Measurements from ENCODE around the gene HBE1.

DNA sequence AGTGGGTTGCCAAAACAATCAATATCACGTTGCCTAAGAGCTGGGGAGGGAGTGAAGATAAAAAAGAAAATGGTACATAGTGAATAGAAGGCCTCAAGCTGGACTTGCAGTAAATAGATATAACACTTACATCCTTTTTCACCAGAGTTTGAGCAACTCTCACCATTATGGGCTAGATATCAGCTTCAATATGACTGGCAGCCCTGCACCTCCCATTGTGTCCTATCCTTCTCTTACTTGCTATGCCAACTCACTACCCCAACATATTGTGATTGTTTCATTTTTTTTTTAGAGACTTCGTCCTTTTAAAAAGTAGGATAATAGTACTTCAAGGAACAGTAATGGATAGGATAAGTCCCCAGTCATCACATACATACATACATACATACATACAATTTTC, 27.5 kb downstream of the HBE1 start:
- TF ChIP-seq CTCF (IDR thresholded peaks at IDR 0.05) (no peak), EZH2 (IDR thresholded peaks at IDR 0.05; ENCODE audit: borderline replicate concordance, insufficient read depth, low read depth, low read length, poor library complexity, severe bottlenecking) (no peak)

All from B cell (primary cell).